KMS-11 (cell line): ENCODE data around the gene DHX15.

ENCODE experiments used
- H2AFZ ChIP-seq: fragments of 200-600 bp; sonication (generic); 2 replicates; pipeline ENCODE4 v1.6.1; 2016; ENCODE audit warnings: antibody characterized with exemption, mixed run types, low read depth
- H3K27ac ChIP-seq: fragments of 200-600 bp; sonication (generic); 2 replicates; pipeline ENCODE4 v1.6.1; 2016; ENCODE audit warnings: mild to moderate bottlenecking, mixed run types
- H3K27me3 ChIP-seq: fragments of 200-600 bp; sonication (generic); 2 replicates; pipeline ENCODE4 v1.6.1; 2017; ENCODE audit warnings: mild to moderate bottlenecking, low read depth, mixed run types, moderate library complexity; ENCODE audit not compliant: insufficient read depth
- H3K36me3 ChIP-seq: fragments of 200-600 bp; sonication (generic); 2 replicates; pipeline ENCODE4 v1.6.1; 2017; ENCODE audit warnings: mild to moderate bottlenecking, mixed run types; ENCODE audit not compliant: insufficient read depth
- H3K4me1 ChIP-seq: fragments of 200-600 bp; sonication (generic); 2 replicates; pipeline ENCODE4 v1.6.1; 2016; ENCODE audit warnings: mild to moderate bottlenecking, low read depth, mixed run types; ENCODE audit not compliant: poor library complexity, severe bottlenecking
- H3K4me2 ChIP-seq: fragments of 200-600 bp; sonication (generic); 2 replicates; pipeline ENCODE4 v1.7.0; 2016; ENCODE audit warnings: mild to moderate bottlenecking, mixed run types
- H3K4me3 ChIP-seq: fragments of 200-600 bp; sonication (generic); IDR thresholded peaks from 2 replicates; pipeline ENCODE4 v1.6.1; 2017; ENCODE audit warnings: low read depth, low read length, mixed read lengths; ENCODE audit not compliant: insufficient read depth
- H3K79me2 ChIP-seq: fragments of 200-600 bp; sonication (generic); 2 replicates; pipeline ENCODE4 v1.6.1; 2016; ENCODE audit warnings: low read depth, mixed run types; ENCODE audit not compliant: insufficient read depth
- H3K9ac ChIP-seq: fragments of 200-600 bp; sonication (generic); 2 replicates; pipeline ENCODE4 v1.6.1; 2016; ENCODE audit warnings: mild to moderate bottlenecking, mixed run types
- H4K20me1 ChIP-seq: fragments of 200-600 bp; sonication (generic); 2 replicates; pipeline ENCODE4 v1.6.1; 2016; ENCODE audit warnings: mild to moderate bottlenecking, mixed run types; ENCODE audit not compliant: insufficient read depth
- CTCF ChIP-seq: fragments of 200-600 bp; sonication (generic); conservative IDR thresholded peaks from 2 replicates; pipeline ENCODE4 v1.6.1; 2017; ENCODE audit warnings: low read depth, mild to moderate bottlenecking, antibody characterized with exemption, low read length, moderate library complexity, mixed read lengths

Gene DHX15

GRCh38 chr4:24535399-24535798 lies 49.0 kb downstream of the DHX15 start:
- H3K4me2 ChIP-seq: no peak overlapping the region
- H4K20me1 ChIP-seq: no peaks in the 10 kb centered on the region; the same call in 1 of the 2 replicates
- no peak overlapping the region for H3K9ac ChIP-seq
- H3K4me1 ChIP-seq: peaks cover 45% of the 10 kb centered on the region
- no peak overlapping the region for H3K4me3 ChIP-seq
- no peak overlapping the region for H2AFZ ChIP-seq
- peaks cover 23% of the 10 kb centered on the region; the same call in 1 of the 2 replicates for H3K79me2 ChIP-seq
- TF ChIP-seq CTCF: no peak
- peaks cover 8% of the 10 kb centered on the region; the same call in 1 of the 2 replicates for H3K36me3 ChIP-seq
- no peak overlapping the region for H3K27ac ChIP-seq
- no peaks in the 10 kb centered on the region for H3K27me3 ChIP-seq

- Histone ChIP-seq H3K79me2 (peaks cover 23% of the 10 kb centered on the region; the same call in 1 of the 2 replicates), H3K4me3 (no peak overlapping the region), H3K9ac (no peak overlapping the region), H3K36me3 (0 out of 2 replicates have a peak, but pooled peaks cover 8% of the 10 kb centered on the region), H3K27ac (no peak overlapping the region), H3K4me2 (no peak overlapping the region), H2AFZ (no peak overlapping the region), H3K4me1 (peaks cover 60% of the 10 kb centered on the region), H3K27me3 (no peaks in the 10 kb centered on the region), H4K20me1 (no peaks in the 10 kb centered on the region)
- no peak for TF ChIP-seq CTCF
These were observed 51.0 kb downstream of the DHX15 start for GRCh38 chr4:24533364-24533763.

- H3K79me2 ChIP-seq: peaks cover 23% of the 10 kb centered on the region; the same call in 1 of the 2 replicates
These were observed 54.8 kb downstream of the DHX15 start for GRCh38 chr4:24529555-24529954.

GRCh38 chr4:24527371-24527770 lies 57.0 kb downstream of the DHX15 start:
- Histone ChIP-seq H2AFZ (no peak overlapping the region), H3K36me3 (0 out of 2 replicates have a peak, but pooled peaks cover under 1% of the 10 kb centered on the region), H3K27ac (no peak overlapping the region), H3K27me3 (no peaks in the 10 kb centered on the region), H3K79me2 (0 out of 2 replicates have a peak, but pooled peaks cover 2% of the 10 kb centered on the region), H3K4me1 (peaks cover 29% of the 10 kb centered on the region), H4K20me1 (no peaks in the 10 kb centered on the region), H3K9ac (no peak overlapping the region), H3K4me2 (no peak overlapping the region), H3K4me3 (no peak overlapping the region)
- no peak for TF ChIP-seq CTCF

More at GRCh38 chr4:24529555-24529954, 54.8 kb downstream of the DHX15 start:
- H3K9ac ChIP-seq: no peak overlapping the region
- H2AFZ ChIP-seq: no peak overlapping the region
- H3K4me1 ChIP-seq: peaks cover 38% of the 10 kb centered on the region
- H3K27ac ChIP-seq: peak overlapping the region; percentile 28; the same call in 1 of the 2 replicates
- H3K4me2 ChIP-seq: peak overlapping the region; percentile 19; the same call in 1 of the 2 replicates
- TF ChIP-seq CTCF: no peak
- H3K27me3 ChIP-seq: no peaks in the 10 kb centered on the region
- no peaks in the 10 kb centered on the region for H4K20me1 ChIP-seq
- 0 out of 2 replicates have a peak, but pooled peaks cover 3% of the 10 kb centered on the region for H3K36me3 ChIP-seq
- no peak overlapping the region for H3K4me3 ChIP-seq
